B cell (primary cell): ENCODE data around the gene FARP2. TPM values are rescaled to one million over a fixed set of nuclear protein-coding genes. Genes with fewer than 3 reads are reported as not detected.

Source experiments
- ATAC-seq: fragments of 200-7000 bp; cut with Tn5 transposase; one replicate; pipeline ENCODE4 v1.10.0; 2021; ENCODE audit warnings: low read depth, mild to moderate bottlenecking, moderate number of reproducible peaks, moderate library complexity
- CTCF ChIA-PET: fragments of 350-600 bp; sonication (Branson Sonifier 250); formaldehyde crosslinking; loops from one replicate; lab custom pipeline; 2021; ENCODE audit warnings: antibody characterized with exemption, inconsistent platforms; lab: Charles Lee
- POLR2A ChIA-PET: fragments of 350-600 bp; sonication (Branson Sonifier 250); formaldehyde crosslinking; loops from one replicate; lab custom pipeline; 2021; ENCODE audit warnings: antibody characterized with exemption; lab: Charles Lee
- DNase-seq: peaks from one replicate; pipeline ENCODE4 v3.0.0; 2013
- H2AFZ ChIP-seq: 2 replicates; pipeline ENCODE4 v1.6.1; 2012; ENCODE audit warnings: mild to moderate bottlenecking, low read depth, low read length; ENCODE audit not compliant: insufficient read depth, poor library complexity, severe bottlenecking
- H3K27ac ChIP-seq, 2 donors: 1 replicate in 1 of 2; 2 replicates in 1 of 2; pipeline ENCODE4 v1.5.1; 2012 to 2013; ENCODE audit warnings: low read length in 2 of 2, mild to moderate bottlenecking in 2 of 2, moderate library complexity in 1 of 2
- H3K27me3 ChIP-seq, 4 experiments: fragments of 200-600 bp in 1 of 4; sonication (generic) in 1 of 4; replicated peaks in 1 of 4; 1 replicate in 2 of 4; 2 replicates in 2 of 4; pipeline versions ENCODE4 v1.6.1 to v1.7.0; 2013 to 2016; ENCODE audit warnings: low read length in 3 of 4, mild to moderate bottlenecking in 2 of 4, mixed read lengths in 1 of 4, moderate library complexity in 1 of 4; ENCODE audit not compliant: insufficient read depth in 4 of 4, control insufficient read depth in 3 of 4; ENCODE audit errors: control extremely low read depth in 1 of 4
- H3K36me3 ChIP-seq, 2 experiments: replicated peaks in 1 of 2; 1 replicate in 1 of 2; 2 replicates in 1 of 2; pipeline versions ENCODE4 v1.6.1 to v1.7.1; 2013; ENCODE audit warnings: low read length in 1 of 2; ENCODE audit not compliant: insufficient read depth in 2 of 2, control insufficient read depth in 1 of 2; ENCODE audit errors: control extremely low read depth in 1 of 2, extremely low read depth in 1 of 2
- H3K4me1 ChIP-seq, 2 donors: fragments of 200-600 bp in 1 of 2; sonication (generic) in 1 of 2; 1 replicate in 1 of 2; 2 replicates in 1 of 2; pipeline versions ENCODE4 v1.5.1 to v1.6.1; 2013 to 2017; ENCODE audit warnings: low read length in 2 of 2; ENCODE audit not compliant: control insufficient read depth in 2 of 2, insufficient read depth in 2 of 2
- H3K4me2 ChIP-seq: replicated peaks from 2 replicates; pipeline ENCODE3; 2012; ENCODE audit warnings: mild to moderate bottlenecking, low read depth, low read length; ENCODE audit not compliant: poor library complexity, severe bottlenecking
- H3K4me3 ChIP-seq, 5 experiments: fragments of 200-600 bp in 1 of 5; sonication (generic) in 1 of 5; 1 replicate in 3 of 5; 2 replicates in 2 of 5; pipeline versions ENCODE4 v1.5.1 to v1.7.0; 2011 to 2016; ENCODE audit warnings: low read length in 4 of 5, mild to moderate bottlenecking in 4 of 5, low read depth in 2 of 5, control low read depth in 1 of 5, moderate library complexity in 1 of 5; ENCODE audit not compliant: insufficient read depth in 1 of 5; ENCODE audit errors: control extremely low read depth in 1 of 5, extremely low read depth in 1 of 5
- H3K79me2 ChIP-seq: fragments of 200-600 bp; sonication (generic); one replicate; pipeline ENCODE4 v1.6.0; 2016; ENCODE audit warnings: low read length; ENCODE audit not compliant: control insufficient read depth, insufficient read depth
- H3K9ac ChIP-seq: fragments of 200-600 bp; sonication (generic); 2 replicates; pipeline ENCODE4 v1.6.1; 2017; ENCODE audit warnings: mild to moderate bottlenecking, low read length, moderate library complexity
- H3K9me3 ChIP-seq, 3 donors: one replicate each; pipeline versions ENCODE4 v1.6.1 to v1.7.1; 2013; ENCODE audit warnings: low read length in 2 of 3; ENCODE audit not compliant: control insufficient read depth in 2 of 3, insufficient read depth in 1 of 3; ENCODE audit errors: control extremely low read depth in 1 of 3
- H4K20me1 ChIP-seq: 2 replicates; pipeline ENCODE4 v1.6.0; 2012; ENCODE audit warnings: mild to moderate bottlenecking, low read length; ENCODE audit not compliant: insufficient read depth, control insufficient read depth, poor library complexity, severe bottlenecking
- H3K27ac Mint-ChIP-seq: one replicate; pipeline ENCODE4 v1.8.0; 2021; ENCODE audit warnings: mixed read lengths
- H3K27me3 Mint-ChIP-seq: one replicate; pipeline ENCODE4 v1.8.0; 2021; ENCODE audit warnings: mixed read lengths
- H3K4me1 Mint-ChIP-seq: one replicate; pipeline ENCODE4 v1.8.0; 2021; ENCODE audit warnings: mixed read lengths
- H3K4me3 Mint-ChIP-seq: one replicate; pipeline ENCODE4 v1.8.0; 2021; ENCODE audit warnings: mixed read lengths
- H3K9me3 Mint-ChIP-seq: one replicate; pipeline ENCODE4 v1.8.0; 2022; ENCODE audit warnings: mixed read lengths; ENCODE audit not compliant: insufficient read depth
- CTCF ChIP-seq: fragments of 200-600 bp; IDR thresholded peaks from one replicate; pipeline ENCODE4 v1.8.0; 2022; ENCODE audit warnings: antibody characterized with exemption, mild to moderate bottlenecking
- EZH2 ChIP-seq: IDR thresholded peaks from 2 replicates; pipeline ENCODE4 v1.6.1; 2012; ENCODE audit warnings: borderline replicate concordance, low read depth, mild to moderate bottlenecking, moderate library complexity, low read length; ENCODE audit not compliant: insufficient read depth, poor library complexity, severe bottlenecking
- WGBS: methylation state at CpG from one replicate; pipeline ENCODE4 v1.1.5; 2013; ENCODE audit warnings: missing lambda C conversion rate; ENCODE audit not compliant: insufficient coverage; 5-methylcytosine and 5-hydroxymethylcytosine counted together
- intact Hi-C: fragments of 100-400 bp; cut with micrococcal nuclease; formaldehyde crosslinking; loops from one replicate; pipeline ENCODE4 v1.10.0; 2022
- polyA plus RNA-seq: library from polyadenylated mRNA; depleted of rRNA; stranded (reverse); fragments of >200 nt; gene quantifications from 2 replicates; pipeline ENCODE4 v1.2.3, GENCODE V29; 2012
- total RNA-seq, 2 donors: library from RNA; stranded (reverse); fragments of 120-200 nt in 1 of 2; gene quantifications; 1 replicate in 1 of 2; 2 replicates in 1 of 2; pipeline versions ENCODE4 v1.2.3 to v1.2.4, GENCODE V29; 2013 to 2022

The FARP2 gene
- total and polyA plus RNA-seq, 2 donors (not counting 1 experiment from before 2014, with no cell fraction given): 37.1 to 114 TPM

- H2AFZ ChIP-seq: no peak overlapping the region
- no peak for DNase-seq
- intact Hi-C loops: no loop called here
- no peak overlapping the region for H3K27ac ChIP-seq
- no peaks in the 10 kb centered on the region for H3K27me3 ChIP-seq
- Mint-ChIP-seq H3K27ac (no peak overlapping the region), H3K4me3 (no peak overlapping the region), H3K27me3 (no peaks in the 10 kb centered on the region), H3K4me1 (no peaks in the 10 kb centered on the region), H3K9me3 (no peaks in the 10 kb centered on the region)
- H3K4me2 ChIP-seq: no peak overlapping the region
- H3K4me3 ChIP-seq: no peak overlapping the region
- peaks cover 0 to 33% of the 10 kb centered on the region in 2 experiments for H3K36me3 ChIP-seq
- no peak for ATAC-seq
- H3K4me1 ChIP-seq: no peaks in the 10 kb centered on the region
- no peak overlapping the region for H3K9ac ChIP-seq
- ChIA-PET POLR2A (no interaction called here), CTCF (no interaction called here)
- WGBS: 100% methylated on average over 7 of the region's 9 CpGs
- TF ChIP-seq EZH2: no peak
- no peak for TF ChIP-seq CTCF
- no peaks in the 10 kb centered on the region for H4K20me1 ChIP-seq
- H3K9me3 ChIP-seq: no peaks in the 10 kb centered on the region
- H3K79me2 ChIP-seq: no peaks in the 10 kb centered on the region
Observed at GRCh38 chr2:241483305-241483704, 127.2 kb downstream of the FARP2 start.

GRCh38 chr2:241485172-241485911, 129.3 kb downstream of the FARP2 start:
- H3K9me3 ChIP-seq: no peaks in the 10 kb centered on the region
- no peak overlapping the region for H3K4me3 ChIP-seq
- H4K20me1 ChIP-seq: no peaks in the 10 kb centered on the region
- no peaks in the 10 kb centered on the region for H3K4me1 ChIP-seq
- ChIA-PET POLR2A (no interaction called here), CTCF (interaction anchor here (0.6 kb wide), 1 partner anchor 526 kb away, joined by 4 read pairs; no protein-coding TSS in a partner anchor)
- no peaks in the 10 kb centered on the region for H3K4me1 Mint-ChIP-seq
- H3K27me3 ChIP-seq: no peaks in the 10 kb centered on the region
- no peak overlapping the region for H3K4me2 ChIP-seq
- H2AFZ ChIP-seq: no peak overlapping the region
- TF ChIP-seq CTCF: no peak
- no peaks in the 10 kb centered on the region for H3K9me3 Mint-ChIP-seq
- no peaks in the 10 kb centered on the region for H3K79me2 ChIP-seq
- H3K27me3 Mint-ChIP-seq: no peaks in the 10 kb centered on the region
- intact Hi-C loops: no loop called here
- H3K4me3 Mint-ChIP-seq: no peak overlapping the region
- no peak overlapping the region for H3K9ac ChIP-seq
- no peak for ATAC-seq
- no peak for DNase-seq
- 100% methylated on average over 1 of the region's 1 CpG for WGBS
- H3K27ac Mint-ChIP-seq: no peak overlapping the region
- H3K36me3 ChIP-seq: peaks cover 0 to 24% of the 10 kb centered on the region in 2 experiments
- no peak overlapping the region for H3K27ac ChIP-seq
